Colonic mucosa (tissue), 4 donors: ENCODE results near the gene CYP1A2. TPM values are rescaled to one million over a fixed set of nuclear protein-coding genes. Genes with fewer than 3 reads are reported as not detected.
A peak's percentile ranks its signal among the peaks of the same experiment; 100 is the strongest.

Experiments used
- DNase-seq: peaks from one replicate; pipeline ENCODE4 v3.0.0-alpha.2; 2020
- H3K27ac ChIP-seq: fragments of 200-600 bp; one replicate; pipeline ENCODE4 v1.8.0; 2021
- H3K27me3 ChIP-seq: fragments of 200-600 bp; one replicate; pipeline ENCODE4 v1.8.0; 2021
- H3K36me3 ChIP-seq: fragments of 200-600 bp; one replicate; pipeline ENCODE4 v1.8.0; 2021
- H3K4me1 ChIP-seq: fragments of 200-600 bp; one replicate; pipeline ENCODE4 v1.8.0; 2021; ENCODE audit warnings: mild to moderate bottlenecking
- H3K4me3 ChIP-seq: fragments of 200-600 bp; one replicate; pipeline ENCODE4 v1.8.0; 2021
- H3K9ac ChIP-seq, 2 donors: one replicate each; pipeline ENCODE4 v1.7.0; 2013; ENCODE audit warnings: control low read depth in 2 of 2, low read depth in 2 of 2, low read length in 2 of 2
- H3K9me3 ChIP-seq: fragments of 200-600 bp; one replicate; pipeline ENCODE4 v1.8.0; 2021
- intact Hi-C: fragments of 100-400 bp; cut with DNase I; formaldehyde crosslinking; loops from one replicate; pipeline ENCODE4 v1.14.1; 2022
- total RNA-seq, 2 donors: library from RNA; stranded (reverse); fragmentation: NEBNext Ultra II Directional in 1 of 2; extraction: Animal tissue kit (Norgen Biotek cat#: 25700) in 1 of 2; gene quantifications; one replicate each; pipeline ENCODE4 v1.2.1, GENCODE V29; 2021
- TF ChIP-seq, protein P1 (sequence below): fragments of 200-600 bp; IDR thresholded peaks from one replicate; pipeline ENCODE4 v1.8.0; 2022; ENCODE audit warnings: antibody characterized with exemption, mild to moderate bottlenecking
- donor health status: healthy.
- donor health status: DM: no; HTN: no; CAD: no.
- donor health status: DM: no; HTN: no; CAD: no.

Gene CYP1A2
- total RNA-seq, 2 donors from 2014 or later, result not detected

DNA sequence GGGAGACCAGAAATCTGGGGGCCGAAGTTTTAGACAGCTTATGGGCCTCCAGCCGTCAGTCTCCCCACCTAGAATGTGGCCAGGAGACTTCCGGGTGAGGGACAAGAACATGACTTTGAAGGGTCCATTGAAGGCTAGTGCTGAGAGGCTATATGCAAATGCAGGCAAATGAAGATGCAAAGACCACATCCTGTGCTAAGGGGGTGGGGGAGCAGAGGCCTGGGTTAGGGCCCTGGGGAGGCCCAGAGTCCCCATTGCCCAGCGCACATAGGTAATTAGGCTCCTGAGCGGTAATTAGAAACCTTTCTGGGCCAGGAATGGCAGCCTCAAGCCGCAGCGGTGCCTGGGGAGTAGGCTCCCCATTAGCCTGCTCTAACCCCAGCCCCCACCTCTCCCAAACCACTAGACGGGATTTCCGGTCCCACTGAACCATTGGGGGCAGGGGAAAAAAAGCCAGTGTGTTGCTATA is 40.1 kb downstream of the CYP1A2 start:
- Histone ChIP-seq H3K4me3 (peak overlapping the region; percentile 20), H3K36me3 (no peaks in the 10 kb centered on the region), H3K27me3 (no peaks in the 10 kb centered on the region), H3K27ac (peak overlapping the region; percentile 88), H3K9me3 (no peaks in the 10 kb centered on the region), H3K4me1 (peaks cover 57% of the 10 kb centered on the region), H3K9ac (peak overlapping the region; percentile 73 to 84)
- intact Hi-C loops, result no loop called here
- no peak for DNase-seq
- TF ChIP-seq, protein P1, sequence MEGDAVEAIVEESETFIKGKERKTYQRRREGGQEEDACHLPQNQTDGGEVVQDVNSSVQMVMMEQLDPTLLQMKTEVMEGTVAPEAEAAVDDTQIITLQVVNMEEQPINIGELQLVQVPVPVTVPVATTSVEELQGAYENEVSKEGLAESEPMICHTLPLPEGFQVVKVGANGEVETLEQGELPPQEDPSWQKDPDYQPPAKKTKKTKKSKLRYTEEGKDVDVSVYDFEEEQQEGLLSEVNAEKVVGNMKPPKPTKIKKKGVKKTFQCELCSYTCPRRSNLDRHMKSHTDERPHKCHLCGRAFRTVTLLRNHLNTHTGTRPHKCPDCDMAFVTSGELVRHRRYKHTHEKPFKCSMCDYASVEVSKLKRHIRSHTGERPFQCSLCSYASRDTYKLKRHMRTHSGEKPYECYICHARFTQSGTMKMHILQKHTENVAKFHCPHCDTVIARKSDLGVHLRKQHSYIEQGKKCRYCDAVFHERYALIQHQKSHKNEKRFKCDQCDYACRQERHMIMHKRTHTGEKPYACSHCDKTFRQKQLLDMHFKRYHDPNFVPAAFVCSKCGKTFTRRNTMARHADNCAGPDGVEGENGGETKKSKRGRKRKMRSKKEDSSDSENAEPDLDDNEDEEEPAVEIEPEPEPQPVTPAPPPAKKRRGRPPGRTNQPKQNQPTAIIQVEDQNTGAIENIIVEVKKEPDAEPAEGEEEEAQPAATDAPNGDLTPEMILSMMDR, result no peak

DNA sequence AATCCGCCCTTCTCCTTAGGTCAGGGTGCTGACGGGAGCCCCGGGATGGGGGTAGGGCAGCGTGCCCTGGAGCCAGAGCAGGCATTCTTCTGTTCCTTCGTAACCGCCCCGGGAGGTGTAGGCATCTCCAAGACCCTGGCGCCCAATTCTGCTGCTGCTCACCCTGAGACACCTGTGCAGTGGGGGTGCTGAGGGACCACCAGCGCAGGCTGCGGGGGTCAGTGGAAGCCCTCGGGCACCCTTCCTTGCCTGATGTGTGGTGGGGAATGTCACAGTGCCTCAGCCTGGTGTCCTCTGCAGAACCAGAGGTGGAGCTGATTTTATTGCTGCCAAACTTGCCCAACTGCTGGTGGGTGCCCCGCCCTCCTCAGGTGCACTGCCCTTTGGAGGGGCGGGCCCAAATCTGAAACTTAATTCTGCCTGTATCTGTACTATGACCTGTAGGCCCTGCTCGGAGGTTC is 40.6 kb downstream of the CYP1A2 start:
- Histone ChIP-seq H3K4me3 (peak overlapping the region; percentile 20), H3K4me1 (peaks cover 57% of the 10 kb centered on the region), H3K9me3 (no peaks in the 10 kb centered on the region), H3K27ac (peak overlapping the region; percentile 88), H3K36me3 (no peaks in the 10 kb centered on the region), H3K9ac (peak overlapping the region; percentile 73 to 84), H3K27me3 (no peaks in the 10 kb centered on the region)
- intact Hi-C loops, result no loop called here
- peak; percentile 92 for DNase-seq
- TF ChIP-seq, protein P1, result no peak

DNA sequence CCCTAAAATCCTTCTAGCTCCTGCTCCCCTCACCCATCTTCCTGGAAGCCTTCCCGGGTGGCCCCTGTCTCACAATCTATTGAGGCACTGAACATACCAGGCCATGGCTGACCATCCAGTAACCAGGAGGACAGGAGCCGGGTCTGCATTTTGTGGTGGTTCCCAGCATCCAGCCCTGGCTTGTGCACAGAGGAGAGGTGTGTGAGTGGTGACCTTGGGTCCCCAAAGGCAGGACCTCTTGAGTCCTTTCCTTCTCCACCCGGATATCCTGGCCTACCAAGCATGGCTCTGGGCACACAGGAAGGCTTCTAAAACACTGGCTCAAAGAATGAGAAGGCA is 41.1 kb downstream of the CYP1A2 start:
- H3K36me3 ChIP-seq, result no peaks in the 10 kb centered on the region
- no peak for DNase-seq
- H3K9ac ChIP-seq, result peak overlapping the region; percentile 15 to 84
- H3K9me3 ChIP-seq, result no peaks in the 10 kb centered on the region
- H3K4me1 ChIP-seq, result peaks cover 57% of the 10 kb centered on the region
- TF ChIP-seq, protein P1, result no peak
- peak overlapping the region; percentile 88 for H3K27ac ChIP-seq
- H3K27me3 ChIP-seq, result no peaks in the 10 kb centered on the region
- peak overlapping the region; percentile 20 for H3K4me3 ChIP-seq
- intact Hi-C loops, result no loop called here

DNA sequence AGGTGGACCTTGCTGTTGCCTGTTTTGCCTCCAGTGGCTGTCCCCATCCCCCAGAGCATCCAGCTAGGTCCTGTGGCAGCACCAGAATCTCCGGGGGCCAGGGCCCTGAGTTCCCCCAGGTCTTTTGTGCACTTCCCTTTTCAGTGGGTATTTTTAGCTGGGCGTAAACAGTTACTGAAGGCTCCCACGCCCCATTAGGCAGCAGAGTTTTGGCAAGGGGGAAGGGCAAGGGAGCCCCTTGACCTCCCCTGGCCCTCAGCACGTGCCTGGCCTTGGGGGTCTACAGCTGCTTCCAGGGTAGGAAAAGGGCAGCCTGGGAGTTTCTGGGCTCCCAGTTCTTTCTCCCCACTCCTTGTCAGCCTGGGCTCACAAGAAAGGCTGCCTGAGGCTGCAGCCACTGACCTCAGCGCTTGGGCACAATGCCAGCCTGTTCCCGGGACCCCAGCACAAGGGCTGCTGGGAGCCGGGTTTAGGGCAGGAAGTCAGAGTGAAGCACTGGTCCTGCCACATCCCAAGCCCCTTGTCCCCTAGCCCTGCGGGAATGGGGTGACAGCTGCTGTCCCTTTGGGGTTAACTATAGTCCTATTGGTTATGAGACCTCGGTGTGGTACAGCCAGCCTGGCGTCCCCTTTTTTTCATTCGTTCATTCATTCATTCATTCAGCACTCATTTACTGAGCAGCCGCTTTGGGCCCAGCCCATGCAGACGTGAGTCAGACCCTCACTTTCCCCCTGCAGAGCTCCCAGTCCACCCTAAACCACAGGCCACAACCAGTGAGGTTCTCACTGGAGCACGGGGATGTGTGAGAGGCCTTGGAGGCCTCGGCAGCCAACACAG is 41.7 kb downstream of the CYP1A2 start:
- Histone ChIP-seq H3K36me3 (no peaks in the 10 kb centered on the region), H3K27me3 (no peaks in the 10 kb centered on the region), H3K4me3 (no peak overlapping the region), H3K9me3 (no peaks in the 10 kb centered on the region), H3K27ac (peak overlapping the region; percentile 88), H3K4me1 (peaks cover 57% of the 10 kb centered on the region), H3K9ac (peak overlapping the region; percentile 62 to 84)
- TF ChIP-seq, protein P1, result no peak
- DNase-seq, result peak; percentile 55
- intact Hi-C loops, result no loop called here

DNA sequence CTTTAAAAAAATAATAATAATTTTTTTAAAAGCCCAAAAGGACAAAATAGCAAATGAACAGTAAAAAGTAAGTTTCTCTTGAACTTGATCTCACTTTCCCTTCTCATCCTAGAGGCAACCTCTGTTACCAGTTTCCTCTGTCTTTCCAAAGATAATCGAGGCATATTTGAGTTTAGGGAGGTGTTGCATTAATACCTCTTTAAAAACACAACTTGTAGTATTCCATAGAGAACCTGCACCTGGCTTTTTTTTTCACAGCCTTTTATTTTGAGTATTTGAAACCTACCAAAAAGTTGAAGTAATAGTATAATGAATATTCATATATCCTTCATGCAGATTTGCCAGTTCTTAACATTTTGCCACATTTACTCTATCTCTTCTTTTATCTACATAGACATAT is 42.4 kb downstream of the CYP1A2 start:
- Histone ChIP-seq H3K9ac (no peak overlapping the region), H3K9me3 (no peaks in the 10 kb centered on the region), H3K36me3 (no peaks in the 10 kb centered on the region), H3K4me3 (no peak overlapping the region), H3K27ac (peak overlapping the region; percentile 88), H3K27me3 (no peaks in the 10 kb centered on the region), H3K4me1 (peaks cover 57% of the 10 kb centered on the region)
- intact Hi-C loops, result no loop called here
- TF ChIP-seq, protein P1, result no peak
- DNase-seq, result no peak
